GM12872 (cell line): ENCODE data around the gene IRF4.

Source experiments
- TF ChIP-seq, protein P1 (sequence below): IDR thresholded peaks from 3 replicates; pipeline ENCODE4 v1.5.1; 2011; ENCODE audit warnings: low read depth, mild to moderate bottlenecking, low read length, moderate library complexity; ENCODE audit not compliant: insufficient read depth

Gene IRF4

GRCh38 chr6:391559-392440 lies at the start of gene IRF4:
IRF4 (plus strand) TSS chr6:391752; CDS start chr6:393153, 1,401 bp downstream.
- TF ChIP-seq, protein P1, sequence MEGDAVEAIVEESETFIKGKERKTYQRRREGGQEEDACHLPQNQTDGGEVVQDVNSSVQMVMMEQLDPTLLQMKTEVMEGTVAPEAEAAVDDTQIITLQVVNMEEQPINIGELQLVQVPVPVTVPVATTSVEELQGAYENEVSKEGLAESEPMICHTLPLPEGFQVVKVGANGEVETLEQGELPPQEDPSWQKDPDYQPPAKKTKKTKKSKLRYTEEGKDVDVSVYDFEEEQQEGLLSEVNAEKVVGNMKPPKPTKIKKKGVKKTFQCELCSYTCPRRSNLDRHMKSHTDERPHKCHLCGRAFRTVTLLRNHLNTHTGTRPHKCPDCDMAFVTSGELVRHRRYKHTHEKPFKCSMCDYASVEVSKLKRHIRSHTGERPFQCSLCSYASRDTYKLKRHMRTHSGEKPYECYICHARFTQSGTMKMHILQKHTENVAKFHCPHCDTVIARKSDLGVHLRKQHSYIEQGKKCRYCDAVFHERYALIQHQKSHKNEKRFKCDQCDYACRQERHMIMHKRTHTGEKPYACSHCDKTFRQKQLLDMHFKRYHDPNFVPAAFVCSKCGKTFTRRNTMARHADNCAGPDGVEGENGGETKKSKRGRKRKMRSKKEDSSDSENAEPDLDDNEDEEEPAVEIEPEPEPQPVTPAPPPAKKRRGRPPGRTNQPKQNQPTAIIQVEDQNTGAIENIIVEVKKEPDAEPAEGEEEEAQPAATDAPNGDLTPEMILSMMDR: no peak

- TF ChIP-seq, protein P1: no peak
Observed at GRCh38 chr6:341914-342831, 49.4 kb upstream of the IRF4 start.

DNA sequence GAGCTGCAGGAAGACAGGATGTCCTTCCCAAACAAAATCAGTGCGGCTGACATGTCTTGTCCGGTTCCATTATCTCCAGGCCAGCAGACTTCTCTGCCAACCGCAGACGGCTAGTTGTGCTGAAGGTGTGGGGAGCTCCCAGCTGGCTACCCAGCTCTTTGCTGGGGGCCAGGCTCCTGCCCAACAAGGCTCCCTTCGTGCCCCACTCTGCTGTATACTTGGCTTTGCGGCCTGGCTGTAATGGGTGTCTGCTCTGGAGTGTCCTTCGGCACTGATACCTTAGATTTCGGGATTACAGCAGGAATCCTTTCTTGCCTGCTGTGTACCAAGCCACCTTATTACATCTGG lies 48.7 kb upstream of the IRF4 start:
- TF ChIP-seq, protein P1: no peak

GRCh38 chr6:343226-343935 lies 48.2 kb upstream of the IRF4 start:
- TF ChIP-seq, protein P1: no peak

GRCh38 chr6:343960-344815 lies 47.4 kb upstream of the IRF4 start:
- TF ChIP-seq, protein P1: no peak

- TF ChIP-seq, protein P1: no peak
Observed at GRCh38 chr6:344816-345340, 46.7 kb upstream of the IRF4 start.
